ENCODE data around the gene SLC2A13.

GRCh38 chr12:39795481-39795880 is 310.4 kb downstream of the SLC2A13 start:
- no peak for TF ChIP-seq POLR2A (IDR thresholded peaks at IDR 0.05; ENCODE audit: low read depth, low read length)
- no peak for TF ChIP-seq POLR2AphosphoS5 (IDR thresholded peaks at IDR 0.05; ENCODE audit: low read depth, low read length)
- TF ChIP-seq TAF1 (IDR thresholded peaks at IDR 0.05; ENCODE audit: borderline replicate concordance, low read depth, low read length) = no peak
